NCI-H748 (cell line): ENCODE measurements around the gene NPAS3.
A peak's percentile ranks its signal among the peaks of the same experiment; 100 is the strongest.

Experiments
- DNase-seq: peaks from one replicate; lab custom pipeline; 2025; ENCODE audit not compliant: unreplicated experiment; lab: John Stamatoyannopoulos, UW

Gene NPAS3

GRCh38 chr14:33699300-33699983 is 760.8 kb downstream of the NPAS3 start:
- no peak for DNase-seq

GRCh38 chr14:33700052-33700451 is 761.4 kb downstream of the NPAS3 start:
- no peak for DNase-seq

- no peak for DNase-seq
These were observed 763.6 kb downstream of the NPAS3 start for GRCh38 chr14:33702293-33702692.

GRCh38 chr14:33704481-33704880 is 765.8 kb downstream of the NPAS3 start:
- peak; percentile 29 for DNase-seq

GRCh38 chr14:33705490-33705889 is 766.8 kb downstream of the NPAS3 start:
- no peak for DNase-seq

GRCh38 chr14:33707716-33708115 is 769.0 kb downstream of the NPAS3 start:
- DNase-seq = no peak

- DNase-seq = no peak
These were observed 770.6 kb downstream of the NPAS3 start for GRCh38 chr14:33709283-33709682.

GRCh38 chr14:33709711-33710110 is 771.0 kb downstream of the NPAS3 start:
- peak; percentile 24 for DNase-seq

- no peak for DNase-seq
These were observed 771.6 kb downstream of the NPAS3 start for GRCh38 chr14:33710273-33710672.

- no peak for DNase-seq
These were observed 772.5 kb downstream of the NPAS3 start for GRCh38 chr14:33711194-33711593.

GRCh38 chr14:33711811-33712216 is 773.1 kb downstream of the NPAS3 start:
- DNase-seq = no peak

GRCh38 chr14:33714527-33715226 is 776.0 kb downstream of the NPAS3 start:
- DNase-seq = no peak

GRCh38 chr14:33715227-33715528 is 776.5 kb downstream of the NPAS3 start:
- no peak for DNase-seq

- DNase-seq = no peak
These were observed 778.2 kb downstream of the NPAS3 start for GRCh38 chr14:33716921-33717320.

GRCh38 chr14:33717866-33718265 is 779.2 kb downstream of the NPAS3 start:
- no peak for DNase-seq

- DNase-seq = no peak
These were observed 781.7 kb downstream of the NPAS3 start for GRCh38 chr14:33720284-33720787.

- DNase-seq = no peak
These were observed 788.0 kb downstream of the NPAS3 start for GRCh38 chr14:33726685-33727084.

GRCh38 chr14:33727606-33728005 is 788.9 kb downstream of the NPAS3 start:
- DNase-seq = no peak

GRCh38 chr14:33728010-33728498 is 789.4 kb downstream of the NPAS3 start:
- no peak for DNase-seq

GRCh38 chr14:33730156-33730555 is 791.5 kb downstream of the NPAS3 start:
- no peak for DNase-seq

GRCh38 chr14:33732175-33732574 is 793.5 kb downstream of the NPAS3 start:
- no peak for DNase-seq

- DNase-seq = no peak
These were observed 794.6 kb downstream of the NPAS3 start for GRCh38 chr14:33733310-33733709.
